ENCODE data around the gene TENM4.
"Not testable (repeated sequence)": the region's sequence is repeated elsewhere in the genome, so short reads cannot be mapped to it uniquely, and the experiment has no call there.

TENM4 gene

GRCh38 chr11:78995171-78995570 is 445.7 kb downstream of the TENM4 start:
- DNase-seq = no peak

- DNase-seq = no peak
Observed at GRCh38 chr11:78993802-78994430, 446.9 kb downstream of the TENM4 start.

GRCh38 chr11:78991681-78992080 is 449.1 kb downstream of the TENM4 start:
- DNase-seq = no peak

- no peak for DNase-seq
Observed at GRCh38 chr11:78990261-78990660, 450.6 kb downstream of the TENM4 start.

GRCh38 chr11:78987748-78988147 is 453.1 kb downstream of the TENM4 start:
- no peak for DNase-seq

GRCh38 chr11:78986305-78986704 is 454.5 kb downstream of the TENM4 start:
- DNase-seq = no peak

GRCh38 chr11:78985663-78986062 is 455.2 kb downstream of the TENM4 start:
- DNase-seq = no peak

GRCh38 chr11:78982473-78982872 is 458.4 kb downstream of the TENM4 start:
- no peak for DNase-seq

GRCh38 chr11:78981153-78981552 is 459.7 kb downstream of the TENM4 start:
- no peak for DNase-seq

GRCh38 chr11:78978831-78979230 is 462.0 kb downstream of the TENM4 start:
- no peak for DNase-seq

GRCh38 chr11:78977848-78978247 is 463.0 kb downstream of the TENM4 start:
- DNase-seq = not testable (repeated sequence)

- DNase-seq = no peak
Observed at GRCh38 chr11:78977009-78977408, 463.8 kb downstream of the TENM4 start.

- no peak for DNase-seq
Observed at GRCh38 chr11:78975081-78975480, 465.7 kb downstream of the TENM4 start.

GRCh38 chr11:78973876-78974275 is 467.0 kb downstream of the TENM4 start:
- DNase-seq = no peak

- no peak for DNase-seq
Observed at GRCh38 chr11:78972590-78972989, 468.2 kb downstream of the TENM4 start.

GRCh38 chr11:78972177-78972576 is 468.7 kb downstream of the TENM4 start:
- DNase-seq = no peak

GRCh38 chr11:78967811-78968210 is 473.0 kb downstream of the TENM4 start:
- DNase-seq = no peak

- no peak for DNase-seq
Observed at GRCh38 chr11:78965432-78965831, 475.4 kb downstream of the TENM4 start.

GRCh38 chr11:78961937-78962701 is 478.7 kb downstream of the TENM4 start:
- DNase-seq = no peak

- DNase-seq = no peak
Observed at GRCh38 chr11:78961247-78961646, 479.6 kb downstream of the TENM4 start.

- DNase-seq = no peak
Observed at GRCh38 chr11:78958444-78958843, 482.4 kb downstream of the TENM4 start.

- DNase-seq = no peak
Observed at GRCh38 chr11:78957476-78958245, 483.2 kb downstream of the TENM4 start.

- no peak for DNase-seq
Observed at GRCh38 chr11:78954696-78955095, 486.1 kb downstream of the TENM4 start.

GRCh38 chr11:78954261-78954660 is 486.6 kb downstream of the TENM4 start:
- no peak for DNase-seq

All from activated naive CD4-positive, alpha-beta T cell treated with anti-CD3 and anti-CD28 coated beads, Interleukin-2, amount 50 U/mL, for 16 hours (primary cell).